Endothelial cell of umbilical vein (primary cell): ENCODE data around the gene RSRC1.

Source experiments
- EZH2 ChIP-seq: IDR thresholded peaks from 2 replicates; pipeline ENCODE4 v1.6.1; 2012; ENCODE audit warnings: borderline replicate concordance, low read depth, mild to moderate bottlenecking, moderate library complexity, low read length, inconsistent platforms; ENCODE audit not compliant: severe bottlenecking
- TF ChIP-seq, protein P1 (sequence below), 2 donors: IDR thresholded peaks; 1 replicate in 1 of 2; 2 replicates in 1 of 2; pipeline ENCODE4 v1.5.1; 2011; ENCODE audit warnings: low read length in 2 of 2, mild to moderate bottlenecking in 2 of 2, moderate library complexity in 2 of 2, control low read depth in 1 of 2, inconsistent platforms in 1 of 2, low read depth in 1 of 2; ENCODE audit not compliant: insufficient read depth in 1 of 2; ENCODE audit errors: extremely low read depth in 1 of 2

DNA sequence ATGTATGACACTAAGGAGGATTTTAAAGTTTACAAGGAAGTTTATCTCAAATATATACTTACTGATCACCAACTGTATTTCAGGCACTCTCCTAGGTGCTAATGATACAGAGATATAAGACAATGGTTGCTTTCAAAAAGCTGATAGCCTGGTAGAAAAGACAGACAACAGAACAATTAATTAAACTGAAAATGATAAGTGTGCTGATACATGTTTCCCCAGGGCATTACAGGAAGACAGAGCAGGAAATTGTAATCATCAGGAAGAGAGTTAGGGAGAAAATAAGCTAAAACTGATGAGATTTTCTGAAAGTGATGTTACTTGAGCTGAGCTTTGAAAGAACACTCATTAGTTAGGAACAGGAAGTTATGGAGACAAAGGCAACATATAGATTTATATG is 229.7 kb downstream of the RSRC1 start:
- no peak for TF ChIP-seq EZH2
- TF ChIP-seq, protein P1, sequence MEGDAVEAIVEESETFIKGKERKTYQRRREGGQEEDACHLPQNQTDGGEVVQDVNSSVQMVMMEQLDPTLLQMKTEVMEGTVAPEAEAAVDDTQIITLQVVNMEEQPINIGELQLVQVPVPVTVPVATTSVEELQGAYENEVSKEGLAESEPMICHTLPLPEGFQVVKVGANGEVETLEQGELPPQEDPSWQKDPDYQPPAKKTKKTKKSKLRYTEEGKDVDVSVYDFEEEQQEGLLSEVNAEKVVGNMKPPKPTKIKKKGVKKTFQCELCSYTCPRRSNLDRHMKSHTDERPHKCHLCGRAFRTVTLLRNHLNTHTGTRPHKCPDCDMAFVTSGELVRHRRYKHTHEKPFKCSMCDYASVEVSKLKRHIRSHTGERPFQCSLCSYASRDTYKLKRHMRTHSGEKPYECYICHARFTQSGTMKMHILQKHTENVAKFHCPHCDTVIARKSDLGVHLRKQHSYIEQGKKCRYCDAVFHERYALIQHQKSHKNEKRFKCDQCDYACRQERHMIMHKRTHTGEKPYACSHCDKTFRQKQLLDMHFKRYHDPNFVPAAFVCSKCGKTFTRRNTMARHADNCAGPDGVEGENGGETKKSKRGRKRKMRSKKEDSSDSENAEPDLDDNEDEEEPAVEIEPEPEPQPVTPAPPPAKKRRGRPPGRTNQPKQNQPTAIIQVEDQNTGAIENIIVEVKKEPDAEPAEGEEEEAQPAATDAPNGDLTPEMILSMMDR (IDR thresholded peaks at IDR 0.05; ENCODE audit: extremely low read depth in 1 of 2, insufficient read depth in 1 of 2, low read depth in 1 of 2, low read length in 2 of 2) = no peak
